H9 (cell line): ENCODE data around the gene OAS3. TPM values are rescaled to one million over a fixed set of nuclear protein-coding genes. Genes with fewer than 3 reads are reported as not detected.

Experiments used
- DNase-seq: peaks from one replicate; pipeline ENCODE4 v3.0.0-alpha.2; 2017
- H2AFZ ChIP-seq: one replicate; pipeline ENCODE4 v1.6.1; 2013; ENCODE audit warnings: mild to moderate bottlenecking, low read length, control low read depth, moderate library complexity
- H2AK5ac ChIP-seq: 2 replicates; pipeline ENCODE4 v1.6.1; 2013; ENCODE audit warnings: low read length, control low read depth, mixed read lengths; ENCODE audit not compliant: insufficient read length
- H2BK120ac ChIP-seq: one replicate; pipeline ENCODE4 v1.6.1; 2013; ENCODE audit warnings: low read depth, mild to moderate bottlenecking, low read length, control low read depth, inconsistent platforms; ENCODE audit not compliant: poor library complexity, severe bottlenecking
- H2BK12ac ChIP-seq: 2 replicates; pipeline ENCODE4 v1.6.1; 2013; ENCODE audit warnings: low read length, control low read depth, mixed read lengths, low read depth; ENCODE audit not compliant: insufficient read length
- H2BK15ac ChIP-seq: 2 replicates; pipeline ENCODE4 v1.6.1; 2013; ENCODE audit warnings: low read depth, low read length, control low read depth
- H2BK20ac ChIP-seq: one replicate; pipeline ENCODE4 v1.6.1; 2013; ENCODE audit warnings: low read depth, mild to moderate bottlenecking, low read length, control low read depth, inconsistent platforms; ENCODE audit not compliant: poor library complexity, severe bottlenecking
- H2BK5ac ChIP-seq: 2 replicates; pipeline ENCODE4 v1.6.1; 2013; ENCODE audit warnings: low read length, control low read depth, mixed read lengths; ENCODE audit not compliant: insufficient read length
- H3K14ac ChIP-seq: 2 replicates; pipeline ENCODE4 v1.6.1; 2013; ENCODE audit warnings: low read length, control low read depth; ENCODE audit not compliant: insufficient read depth
- H3K18ac ChIP-seq: 2 replicates; pipeline ENCODE4 v1.6.1; 2013; ENCODE audit warnings: low read depth, mild to moderate bottlenecking, mixed read lengths, low read length, control low read depth; ENCODE audit not compliant: insufficient read length
- H3K23ac ChIP-seq: 2 replicates; pipeline ENCODE4 v1.6.1; 2013; ENCODE audit warnings: low read length, control low read depth, mixed read lengths, low read depth; ENCODE audit not compliant: insufficient read length
- H3K23me2 ChIP-seq: 2 replicates; pipeline ENCODE4 v1.6.1; 2013; ENCODE audit warnings: low read depth, mild to moderate bottlenecking, mixed read lengths, low read length, control low read depth; ENCODE audit not compliant: insufficient read length, poor library complexity, severe bottlenecking
- H3K27ac ChIP-seq: 2 replicates; pipeline ENCODE4 v1.5.1; 2013; ENCODE audit warnings: low read length, control low read depth, mixed read lengths, low read depth; ENCODE audit not compliant: insufficient read length
- H3K27me3 ChIP-seq: 2 replicates; pipeline ENCODE4 v1.6.1; 2013; ENCODE audit warnings: low read length, control low read depth, inconsistent platforms; ENCODE audit not compliant: insufficient read depth
- H3K4ac ChIP-seq: 2 replicates; pipeline ENCODE4 v1.6.1; 2013; ENCODE audit warnings: low read depth, mild to moderate bottlenecking, control low read depth, inconsistent platforms, low read length, moderate library complexity
- H3K4me1 ChIP-seq: 2 replicates; pipeline ENCODE4 v1.6.1; 2013; ENCODE audit warnings: low read length, control low read depth, inconsistent platforms; ENCODE audit not compliant: insufficient read depth
- H3K4me2 ChIP-seq: 2 replicates; pipeline ENCODE4 v1.6.1; 2013; ENCODE audit warnings: low read length, control low read depth, mixed read lengths; ENCODE audit not compliant: insufficient read length, insufficient read depth
- H3K56ac ChIP-seq: 2 replicates; pipeline ENCODE4 v1.6.1; 2013; ENCODE audit warnings: low read depth, mild to moderate bottlenecking, mixed read lengths, low read length, control low read depth; ENCODE audit not compliant: insufficient read length
- H3K79me1 ChIP-seq: 2 replicates; pipeline ENCODE4 v1.6.1; 2013; ENCODE audit warnings: low read depth, mild to moderate bottlenecking, moderate library complexity, low read length, control low read depth, inconsistent platforms; ENCODE audit not compliant: insufficient read depth, poor library complexity, severe bottlenecking
- H3K79me2 ChIP-seq: 2 replicates; pipeline ENCODE4 v1.6.1; 2013; ENCODE audit warnings: low read length, control low read depth, inconsistent platforms; ENCODE audit not compliant: insufficient read depth
- H3K9ac ChIP-seq: 2 replicates; pipeline ENCODE4 v1.6.1; 2013; ENCODE audit warnings: low read length, control low read depth, mixed read lengths; ENCODE audit not compliant: insufficient read length; ENCODE audit errors: extremely low read depth
- H3K9me3 ChIP-seq: one replicate; pipeline ENCODE4 v1.6.1; 2013; ENCODE audit warnings: low read depth, low read length, inconsistent platforms; ENCODE audit not compliant: control insufficient read depth
- H3T11ph ChIP-seq: one replicate; pipeline ENCODE4 v1.6.1; 2013; ENCODE audit warnings: mild to moderate bottlenecking, low read length, control low read depth, inconsistent platforms
- H4K20me1 ChIP-seq: one replicate; pipeline ENCODE4 v1.6.1; 2013; ENCODE audit not compliant: control insufficient read depth, insufficient read length, insufficient read depth
- H4K5ac ChIP-seq: 2 replicates; pipeline ENCODE4 v1.6.1; 2013; ENCODE audit warnings: low read depth, mild to moderate bottlenecking, mixed read lengths, low read length, control low read depth; ENCODE audit not compliant: insufficient read length
- H4K8ac ChIP-seq: replicated peaks from 2 replicates; pipeline ENCODE4 v1.6.1; 2013; ENCODE audit warnings: low read length, control low read depth, mixed read lengths, low read depth; ENCODE audit not compliant: insufficient read length
- H4K91ac ChIP-seq: 2 replicates; pipeline ENCODE4 v1.6.1; 2013; ENCODE audit warnings: low read depth, mild to moderate bottlenecking, moderate library complexity, mixed read lengths, low read length, control low read depth; ENCODE audit not compliant: insufficient read length
- H3K27ac Mint-ChIP-seq, 3 experiments: 2 replicates in 2 of 3; 3 replicates in 1 of 3; pipeline ENCODE4 v1.8.0; 2020 to 2021; ENCODE audit warnings: mixed read lengths in 3 of 3, mild to moderate bottlenecking in 1 of 3, moderate library complexity in 1 of 3
- H3K27me3 Mint-ChIP-seq: 2 replicates; pipeline ENCODE4 v1.8.0; 2021; ENCODE audit warnings: low read depth, mild to moderate bottlenecking, moderate library complexity, mixed read lengths
- H3K36me3 Mint-ChIP-seq, 3 experiments: 2 replicates in 2 of 3; 3 replicates in 1 of 3; pipeline ENCODE4 v1.8.0; 2020 to 2021; ENCODE audit warnings: low read depth in 3 of 3, mixed read lengths in 3 of 3; ENCODE audit not compliant: insufficient read depth in 1 of 3
- H3K4me1 Mint-ChIP-seq, 2 experiments: 2 replicates each; pipeline ENCODE4 v1.8.0; 2020; ENCODE audit warnings: mixed read lengths in 2 of 2
- H3K4me3 Mint-ChIP-seq, 2 experiments: 2 replicates in 1 of 2; 3 replicates in 1 of 2; pipeline ENCODE4 v1.8.0; 2020 to 2021; ENCODE audit warnings: mild to moderate bottlenecking in 2 of 2, mixed read lengths in 2 of 2, moderate library complexity in 1 of 2
- H3K9me3 Mint-ChIP-seq, 2 experiments: 2 replicates in 1 of 2; 3 replicates in 1 of 2; pipeline ENCODE4 v1.8.0; 2020; ENCODE audit warnings: mild to moderate bottlenecking in 2 of 2, mixed read lengths in 2 of 2, moderate library complexity in 1 of 2
- WGBS: extraction: QIAGEN DNeasy Blood & Tissue Kit; methylation state at CpG from one replicate; pipeline ENCODE4 v1.1.7; 2013; ENCODE audit warnings: missing lambda C conversion rate, low lambda C conversion rate, mixed read lengths; ENCODE audit not compliant: insufficient read length; ENCODE audit errors: extremely low coverage; 5-methylcytosine and 5-hydroxymethylcytosine counted together
- total RNA-seq: library from RNA; stranded (reverse); gene quantifications from 2 replicates; pipeline ENCODE4 v1.2.1, GENCODE V29; 2021
- TF ChIP-seq, protein P1 (sequence below): fragments of 200-600 bp; sonication (generic); conservative IDR thresholded peaks from 3 replicates; pipeline ENCODE4 v1.8.0; 2021; ENCODE audit warnings: antibody characterized with exemption, mild to moderate bottlenecking

OAS3 gene
- total RNA-seq, 1 experiment from 2014 or later = 0.81 TPM

DNA sequence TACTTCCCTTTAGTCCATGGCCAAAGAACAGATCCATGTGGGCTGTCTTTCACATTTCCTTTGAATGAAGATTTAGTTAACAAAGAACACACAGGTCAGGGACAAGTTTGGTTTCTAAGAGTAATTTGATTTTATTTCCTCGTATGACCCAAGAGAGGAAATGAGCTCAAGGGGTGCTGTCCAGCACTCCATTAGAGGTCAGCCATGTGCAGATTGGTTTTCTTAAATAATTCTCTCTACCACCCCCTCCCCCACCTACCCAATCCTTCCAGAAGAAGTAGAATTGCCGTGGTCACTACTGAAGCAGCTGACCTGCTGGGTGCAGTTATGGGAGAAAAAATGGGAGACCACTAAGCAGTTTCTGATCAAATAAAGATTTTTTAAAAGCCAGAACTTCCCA is 45.4 kb upstream of the OAS3 start:
- H3K4me1 ChIP-seq = no peaks in the 10 kb centered on the region
- Mint-ChIP-seq H3K4me3 (no peak overlapping the region), H3K27ac (no peak overlapping the region), H3K9me3 (no peaks in the 10 kb centered on the region), H3K27me3 (peaks cover 14% of the 10 kb centered on the region), H3K36me3 (no peaks in the 10 kb centered on the region), H3K4me1 (no peaks in the 10 kb centered on the region; a peak in 1 of 4 replicates)
- no peak overlapping the region for H4K8ac ChIP-seq
- no peak overlapping the region for H3K56ac ChIP-seq
- no peak overlapping the region for H3K18ac ChIP-seq
- no peaks in the 10 kb centered on the region for H4K20me1 ChIP-seq
- H3K14ac ChIP-seq = no peak overlapping the region
- no peak overlapping the region for H4K5ac ChIP-seq
- H2BK15ac ChIP-seq = no peak overlapping the region
- no peak overlapping the region for H3K27ac ChIP-seq
- no peak overlapping the region for H2BK12ac ChIP-seq
- H3K23ac ChIP-seq = no peak overlapping the region
- WGBS = no CpG with 5 or more reads among the region's 2 CpGs
- H3K79me1 ChIP-seq = no peaks in the 10 kb centered on the region
- no peak for DNase-seq
- H3K4ac ChIP-seq = no peak overlapping the region
- no peak overlapping the region for H3K9ac ChIP-seq
- no peak overlapping the region for H4K91ac ChIP-seq
- no peaks in the 10 kb centered on the region for H3K23me2 ChIP-seq
- no peak overlapping the region for H2BK120ac ChIP-seq
- no peak overlapping the region for H2AFZ ChIP-seq
- H2BK20ac ChIP-seq = no peak overlapping the region
- no peaks in the 10 kb centered on the region for H3K79me2 ChIP-seq
- H3K4me2 ChIP-seq = no peak overlapping the region
- no peak overlapping the region for H3T11ph ChIP-seq
- no peak overlapping the region for H2BK5ac ChIP-seq
- H3K27me3 ChIP-seq = no peaks in the 10 kb centered on the region
- H2AK5ac ChIP-seq = no peak overlapping the region
- TF ChIP-seq, protein P1, sequence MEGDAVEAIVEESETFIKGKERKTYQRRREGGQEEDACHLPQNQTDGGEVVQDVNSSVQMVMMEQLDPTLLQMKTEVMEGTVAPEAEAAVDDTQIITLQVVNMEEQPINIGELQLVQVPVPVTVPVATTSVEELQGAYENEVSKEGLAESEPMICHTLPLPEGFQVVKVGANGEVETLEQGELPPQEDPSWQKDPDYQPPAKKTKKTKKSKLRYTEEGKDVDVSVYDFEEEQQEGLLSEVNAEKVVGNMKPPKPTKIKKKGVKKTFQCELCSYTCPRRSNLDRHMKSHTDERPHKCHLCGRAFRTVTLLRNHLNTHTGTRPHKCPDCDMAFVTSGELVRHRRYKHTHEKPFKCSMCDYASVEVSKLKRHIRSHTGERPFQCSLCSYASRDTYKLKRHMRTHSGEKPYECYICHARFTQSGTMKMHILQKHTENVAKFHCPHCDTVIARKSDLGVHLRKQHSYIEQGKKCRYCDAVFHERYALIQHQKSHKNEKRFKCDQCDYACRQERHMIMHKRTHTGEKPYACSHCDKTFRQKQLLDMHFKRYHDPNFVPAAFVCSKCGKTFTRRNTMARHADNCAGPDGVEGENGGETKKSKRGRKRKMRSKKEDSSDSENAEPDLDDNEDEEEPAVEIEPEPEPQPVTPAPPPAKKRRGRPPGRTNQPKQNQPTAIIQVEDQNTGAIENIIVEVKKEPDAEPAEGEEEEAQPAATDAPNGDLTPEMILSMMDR = no peak
- no peaks in the 10 kb centered on the region for H3K9me3 ChIP-seq
